PFSK-1 (cell line): ENCODE measurements around the gene EP300.

Experiments used
- POLR2AphosphoS5 ChIP-seq: IDR thresholded peaks from 2 replicates; pipeline ENCODE4 v1.6.1; 2012; ENCODE audit warnings: low read depth, mild to moderate bottlenecking, control low read depth, low read length, moderate library complexity
- REST ChIP-seq, 2 experiments: IDR thresholded peaks; 2 replicates each; pipeline versions ENCODE4 v1.6.1 to v1.8.0; 2011 to 2012; ENCODE audit warnings: low read depth in 2 of 2, low read length in 2 of 2, control low read depth in 1 of 2, inconsistent platforms in 1 of 2, mild to moderate bottlenecking in 1 of 2, moderate library complexity in 1 of 2; ENCODE audit not compliant: insufficient read depth in 1 of 2
- SIN3A ChIP-seq: IDR thresholded peaks from 2 replicates; pipeline ENCODE4 v1.6.1; 2012; ENCODE audit warnings: mild to moderate bottlenecking, low read length, moderate library complexity, borderline replicate concordance; ENCODE audit not compliant: insufficient read depth
- TAF1 ChIP-seq: IDR thresholded peaks from 2 replicates; pipeline ENCODE4 v1.6.1; 2012; ENCODE audit warnings: low read length, control low read depth, borderline replicate concordance; ENCODE audit not compliant: insufficient read depth

GRCh38 chr22:41177622-41178424, 85.4 kb downstream of the EP300 start:
- TF ChIP-seq REST (IDR thresholded peaks at IDR 0.05; ENCODE audit: insufficient read depth in 1 of 2, low read depth in 2 of 2, low read length in 2 of 2) (no peak), TAF1 (no peak), POLR2AphosphoS5 (no peak), SIN3A (no peak)
